Kidney glomerular epithelial cell (primary cell): ENCODE measurements around the gene STPG4.
A peak's percentile ranks its signal among the peaks of the same experiment; 100 is the strongest.

Experiments
- DNase-seq: peaks from one replicate; lab custom pipeline; 2025; lab: John Stamatoyannopoulos, UW

STPG4 gene

GRCh38 chr2:47052847-47053246, 102.3 kb downstream of the STPG4 start:
- no peak for DNase-seq

GRCh38 chr2:47051562-47051961, 103.5 kb downstream of the STPG4 start:
- no peak for DNase-seq

- DNase-seq = no peak
These were observed 104.3 kb downstream of the STPG4 start for GRCh38 chr2:47050762-47051161.

DNA sequence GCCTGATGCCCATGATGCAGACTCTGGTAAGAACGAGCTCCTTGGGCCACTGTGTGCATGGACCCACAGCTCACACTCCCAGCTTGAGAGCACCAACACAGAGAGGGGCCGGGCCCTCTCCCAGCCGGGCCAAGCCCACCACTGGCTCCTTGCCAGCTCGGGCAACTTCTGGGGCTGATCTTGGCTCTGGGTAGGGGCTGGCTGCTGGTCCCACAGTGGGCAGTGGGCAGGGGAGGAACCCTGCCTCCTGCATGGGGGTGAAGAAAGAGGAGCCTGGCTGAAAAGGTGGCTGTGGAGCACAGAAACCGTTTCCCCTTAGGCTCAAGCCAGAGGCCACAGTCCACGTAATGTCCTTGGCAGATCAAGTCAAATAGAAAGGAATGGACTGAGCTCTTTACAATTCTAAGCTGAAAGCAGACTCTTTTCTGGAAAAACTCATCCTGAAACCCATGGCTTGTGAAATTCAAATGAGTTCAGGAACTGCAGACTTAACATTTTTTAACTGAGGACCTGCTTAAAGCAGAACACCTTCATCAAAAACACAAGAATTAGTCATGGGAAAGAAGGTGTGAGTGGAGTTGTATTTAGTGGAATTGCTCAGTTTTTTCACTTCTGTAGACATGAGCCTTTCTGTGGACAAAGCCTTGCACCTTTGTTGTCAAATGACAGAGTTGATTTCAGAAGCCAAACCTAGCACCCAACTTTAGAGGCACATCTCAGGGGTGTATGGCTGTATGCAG, 104.9 kb downstream of the STPG4 start:
- DNase-seq = no peak

GRCh38 chr2:47049502-47049901, 105.6 kb downstream of the STPG4 start:
- no peak for DNase-seq

- DNase-seq = no peak
These were observed 106.2 kb downstream of the STPG4 start for GRCh38 chr2:47048801-47049480.

DNA sequence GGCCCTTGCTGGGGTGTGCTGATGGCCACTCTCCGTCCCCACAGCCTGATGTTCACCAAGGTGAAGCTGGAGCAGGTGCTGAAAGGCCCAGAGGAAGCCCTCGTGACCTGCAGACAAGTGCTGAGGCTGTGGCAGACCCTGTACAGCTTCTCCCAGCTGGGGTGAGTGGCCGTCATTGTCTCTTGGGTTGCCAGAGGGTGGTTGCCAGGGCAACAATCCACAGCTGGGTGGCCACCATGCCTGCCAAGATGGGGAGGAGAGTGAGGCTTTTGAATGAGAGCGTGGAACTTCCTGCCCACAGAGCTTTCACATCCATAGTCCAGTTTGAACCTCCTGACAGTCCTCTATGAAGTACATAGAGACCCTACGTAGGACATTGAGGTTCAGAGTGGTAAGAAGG, 108.8 kb downstream of the STPG4 start:
- DNase-seq = no peak

- DNase-seq = no peak
These were observed 111.2 kb downstream of the STPG4 start for GRCh38 chr2:47043891-47044239.

DNA sequence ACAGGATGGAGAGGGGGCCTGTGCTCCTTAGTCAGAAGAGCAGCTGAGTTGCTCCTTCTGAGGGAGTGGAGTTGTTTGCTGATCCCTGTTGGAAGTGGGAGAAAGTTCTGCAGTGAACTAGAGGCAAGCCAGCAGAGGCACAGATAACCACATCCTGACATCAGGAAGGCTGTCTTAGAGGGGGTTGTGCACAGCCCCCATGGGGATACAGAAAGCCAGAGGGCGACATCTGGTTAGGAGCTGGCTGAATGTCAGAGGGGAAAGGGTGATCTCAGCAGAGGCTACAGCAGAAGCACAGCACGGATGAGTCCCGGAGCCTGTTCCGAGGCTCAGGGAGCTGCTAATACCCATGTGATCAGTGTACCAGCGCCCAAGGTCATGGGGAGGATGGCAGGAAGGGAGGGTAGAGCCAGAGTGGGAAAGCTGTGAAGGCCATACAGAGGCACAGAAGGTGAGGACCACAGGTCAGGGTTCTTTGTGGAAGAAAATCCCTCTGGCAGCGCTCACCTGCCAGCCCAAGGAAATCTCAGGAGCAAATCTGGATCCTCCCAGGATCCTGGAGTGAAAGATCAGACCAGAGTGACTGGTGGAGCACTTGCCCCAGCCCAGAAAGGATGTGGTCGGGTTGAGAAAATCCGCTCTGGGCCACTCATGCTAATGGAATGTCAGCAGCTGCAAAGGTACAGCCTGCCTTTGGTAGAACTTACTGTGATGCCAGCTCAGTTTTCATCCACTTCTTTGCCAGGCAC, 111.8 kb downstream of the STPG4 start:
- peak; percentile 89 for DNase-seq

- DNase-seq = no peak
These were observed 113.0 kb downstream of the STPG4 start for GRCh38 chr2:47041891-47042684.

- no peak for DNase-seq
These were observed 114.0 kb downstream of the STPG4 start for GRCh38 chr2:47041063-47041462.

DNA sequence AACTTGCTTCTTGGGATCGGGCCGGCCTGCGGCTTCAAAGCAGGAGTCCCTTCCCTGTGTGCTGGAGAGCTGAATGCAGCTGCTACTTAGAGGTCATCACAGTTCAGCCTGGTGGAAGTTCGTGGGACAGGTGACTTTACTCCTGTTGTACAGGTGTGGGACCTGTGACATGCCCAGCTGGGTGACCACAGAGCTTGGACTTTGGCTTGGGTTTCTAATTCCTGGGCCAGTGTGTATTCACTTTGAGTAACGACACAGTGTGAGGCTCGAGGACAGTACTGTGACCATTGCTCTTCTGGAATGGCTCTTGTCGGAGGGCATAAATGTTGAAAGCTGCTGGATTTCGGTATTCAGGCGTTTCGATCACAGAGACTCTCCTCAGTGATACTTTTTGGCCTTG, 114.5 kb downstream of the STPG4 start:
- DNase-seq = no peak

- no peak for DNase-seq
These were observed 115.1 kb downstream of the STPG4 start for GRCh38 chr2:47039913-47040562.

- DNase-seq = no peak
These were observed 115.6 kb downstream of the STPG4 start for GRCh38 chr2:47039489-47039870.

- DNase-seq = peak; percentile 3
These were observed 116.2 kb downstream of the STPG4 start for GRCh38 chr2:47038656-47039488.

DNA sequence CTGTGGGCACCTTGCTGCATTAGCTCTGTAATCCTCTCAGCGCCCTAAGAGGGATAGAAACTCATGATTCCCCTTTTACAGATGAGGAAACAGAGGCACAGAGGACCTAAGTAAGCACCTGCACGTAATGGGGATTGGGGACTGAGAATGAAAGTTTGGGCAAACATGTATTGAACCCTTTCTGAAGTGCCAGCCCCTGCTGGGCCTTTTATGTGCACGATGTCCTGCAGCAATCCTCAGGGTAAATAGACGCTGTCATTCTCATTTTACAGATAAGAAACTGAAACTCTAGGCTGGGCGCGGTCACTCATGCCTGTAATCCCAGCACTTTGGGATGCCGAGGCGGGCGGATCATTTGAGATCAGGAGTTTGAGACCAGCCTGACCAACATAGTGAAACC, 117.4 kb downstream of the STPG4 start:
- no peak for DNase-seq
